Panc1 (cell line): ENCODE data around the gene PAPPA.

Source experiments
- CTCF ChIP-seq: fragments of 450-650 bp; IDR thresholded peaks from 2 replicates; pipeline ENCODE4 v1.5.1; 2017; ENCODE audit warnings: mild to moderate bottlenecking
- POLR2AphosphoS5 ChIP-seq: IDR thresholded peaks from 2 replicates; pipeline ENCODE4 v1.6.1; 2012; ENCODE audit warnings: mild to moderate bottlenecking, low read depth, low read length, moderate library complexity
- SIN3A ChIP-seq: IDR thresholded peaks from 2 replicates; pipeline ENCODE4 v1.6.1; 2012; ENCODE audit warnings: low read depth, mild to moderate bottlenecking, low read length, moderate library complexity, borderline replicate concordance; ENCODE audit not compliant: insufficient read depth
- TCF7L2 ChIP-seq: IDR thresholded peaks from 2 replicates; pipeline ENCODE4 v1.6.1; 2011; ENCODE audit warnings: mild to moderate bottlenecking, low read depth, low read length, inconsistent platforms
- TF ChIP-seq, protein P1 (sequence below), 2 experiments: IDR thresholded peaks; 2 replicates each; pipeline ENCODE4 v1.6.1; 2011 to 2012; ENCODE audit warnings: low read depth in 2 of 2, control low read depth in 1 of 2, low read length in 1 of 2, mild to moderate bottlenecking in 1 of 2, moderate library complexity in 1 of 2; ENCODE audit not compliant: insufficient read depth in 1 of 2

DNA sequence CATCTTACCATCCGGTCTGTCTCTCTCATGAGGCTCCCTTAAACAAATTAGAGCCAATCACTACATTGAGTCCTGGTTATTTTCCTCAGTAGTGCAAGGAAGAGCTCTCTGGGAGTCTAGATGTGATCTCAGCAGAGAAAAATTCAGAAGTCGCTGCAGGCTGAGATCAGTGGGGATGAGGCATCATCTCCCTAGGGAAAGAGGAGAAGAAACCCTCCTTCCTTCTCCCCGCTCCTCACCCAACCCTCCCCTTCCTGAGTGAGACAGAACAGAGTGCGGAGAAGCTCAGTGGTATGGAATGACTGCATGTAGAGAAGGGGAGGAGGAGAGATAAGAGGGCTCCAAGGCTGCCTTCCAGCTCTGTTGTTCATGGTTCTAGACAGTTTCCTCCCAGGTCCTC is 80.5 kb downstream of the PAPPA start:
- TF ChIP-seq CTCF (no peak), POLR2AphosphoS5 (no peak), SIN3A (no peak), TCF7L2 (no peak)
- TF ChIP-seq, protein P1, sequence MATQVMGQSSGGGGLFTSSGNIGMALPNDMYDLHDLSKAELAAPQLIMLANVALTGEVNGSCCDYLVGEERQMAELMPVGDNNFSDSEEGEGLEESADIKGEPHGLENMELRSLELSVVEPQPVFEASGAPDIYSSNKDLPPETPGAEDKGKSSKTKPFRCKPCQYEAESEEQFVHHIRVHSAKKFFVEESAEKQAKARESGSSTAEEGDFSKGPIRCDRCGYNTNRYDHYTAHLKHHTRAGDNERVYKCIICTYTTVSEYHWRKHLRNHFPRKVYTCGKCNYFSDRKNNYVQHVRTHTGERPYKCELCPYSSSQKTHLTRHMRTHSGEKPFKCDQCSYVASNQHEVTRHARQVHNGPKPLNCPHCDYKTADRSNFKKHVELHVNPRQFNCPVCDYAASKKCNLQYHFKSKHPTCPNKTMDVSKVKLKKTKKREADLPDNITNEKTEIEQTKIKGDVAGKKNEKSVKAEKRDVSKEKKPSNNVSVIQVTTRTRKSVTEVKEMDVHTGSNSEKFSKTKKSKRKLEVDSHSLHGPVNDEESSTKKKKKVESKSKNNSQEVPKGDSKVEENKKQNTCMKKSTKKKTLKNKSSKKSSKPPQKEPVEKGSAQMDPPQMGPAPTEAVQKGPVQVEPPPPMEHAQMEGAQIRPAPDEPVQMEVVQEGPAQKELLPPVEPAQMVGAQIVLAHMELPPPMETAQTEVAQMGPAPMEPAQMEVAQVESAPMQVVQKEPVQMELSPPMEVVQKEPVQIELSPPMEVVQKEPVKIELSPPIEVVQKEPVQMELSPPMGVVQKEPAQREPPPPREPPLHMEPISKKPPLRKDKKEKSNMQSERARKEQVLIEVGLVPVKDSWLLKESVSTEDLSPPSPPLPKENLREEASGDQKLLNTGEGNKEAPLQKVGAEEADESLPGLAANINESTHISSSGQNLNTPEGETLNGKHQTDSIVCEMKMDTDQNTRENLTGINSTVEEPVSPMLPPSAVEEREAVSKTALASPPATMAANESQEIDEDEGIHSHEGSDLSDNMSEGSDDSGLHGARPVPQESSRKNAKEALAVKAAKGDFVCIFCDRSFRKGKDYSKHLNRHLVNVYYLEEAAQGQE (IDR thresholded peaks at IDR 0.05; ENCODE audit: insufficient read depth in 1 of 2, low read depth in 2 of 2, low read length in 1 of 2) = no peak
